Measurements from ENCODE around the gene PPA1.
"Not testable (repeated sequence)": the region's sequence is repeated elsewhere in the genome, so short reads cannot be mapped to it uniquely, and the experiment has no call there.

PPA1 gene

GRCh38 chr10:70260259-70260658, 27.0 kb upstream of the PPA1 start:
- Histone ChIP-seq H3K27me3 (ENCODE audit: insufficient read depth, low read depth, severe bottlenecking) (no peaks in the 10 kb centered on the region), H3K27ac (no peak overlapping the region), H3K9me3 (ENCODE audit: severe bottlenecking) (peaks cover 6% of the 10 kb centered on the region), H3K36me3 (no peaks in the 10 kb centered on the region), H3K4me3 (ENCODE audit: low read depth, low read length) (no peak overlapping the region)
- DNase-seq, result no peak
- TF ChIP-seq, protein P1, sequence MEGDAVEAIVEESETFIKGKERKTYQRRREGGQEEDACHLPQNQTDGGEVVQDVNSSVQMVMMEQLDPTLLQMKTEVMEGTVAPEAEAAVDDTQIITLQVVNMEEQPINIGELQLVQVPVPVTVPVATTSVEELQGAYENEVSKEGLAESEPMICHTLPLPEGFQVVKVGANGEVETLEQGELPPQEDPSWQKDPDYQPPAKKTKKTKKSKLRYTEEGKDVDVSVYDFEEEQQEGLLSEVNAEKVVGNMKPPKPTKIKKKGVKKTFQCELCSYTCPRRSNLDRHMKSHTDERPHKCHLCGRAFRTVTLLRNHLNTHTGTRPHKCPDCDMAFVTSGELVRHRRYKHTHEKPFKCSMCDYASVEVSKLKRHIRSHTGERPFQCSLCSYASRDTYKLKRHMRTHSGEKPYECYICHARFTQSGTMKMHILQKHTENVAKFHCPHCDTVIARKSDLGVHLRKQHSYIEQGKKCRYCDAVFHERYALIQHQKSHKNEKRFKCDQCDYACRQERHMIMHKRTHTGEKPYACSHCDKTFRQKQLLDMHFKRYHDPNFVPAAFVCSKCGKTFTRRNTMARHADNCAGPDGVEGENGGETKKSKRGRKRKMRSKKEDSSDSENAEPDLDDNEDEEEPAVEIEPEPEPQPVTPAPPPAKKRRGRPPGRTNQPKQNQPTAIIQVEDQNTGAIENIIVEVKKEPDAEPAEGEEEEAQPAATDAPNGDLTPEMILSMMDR (IDR thresholded peaks at IDR 0.05; ENCODE audit: low read depth, low read length), result peak; percentile 13; the same call in 1 of the 2 replicates

DNA sequence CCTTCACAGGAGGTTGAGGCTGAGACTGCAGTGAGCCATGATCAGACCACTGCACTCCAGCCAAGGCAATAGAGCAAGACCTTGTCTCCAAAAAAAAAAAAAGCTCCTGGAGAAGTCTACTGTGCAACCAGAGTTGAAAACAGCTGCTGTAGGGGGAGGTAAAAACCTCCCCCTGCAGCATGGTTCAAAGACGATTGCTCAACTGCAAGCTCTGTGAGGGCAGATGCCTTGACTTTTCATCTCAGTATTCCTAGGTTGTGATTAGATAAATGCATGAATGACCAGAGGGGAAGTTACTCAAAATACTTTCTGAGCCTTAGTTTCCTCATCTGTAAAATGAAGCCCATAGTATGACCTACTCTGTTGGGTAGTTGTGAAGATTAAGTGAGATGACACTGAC, 25.0 kb upstream of the PPA1 start:
- no peak for DNase-seq
- Histone ChIP-seq H3K9me3 (ENCODE audit: severe bottlenecking) (peaks cover 6% of the 10 kb centered on the region), H3K27ac (no peak overlapping the region), H3K27me3 (ENCODE audit: insufficient read depth, low read depth, severe bottlenecking) (no peaks in the 10 kb centered on the region), H3K36me3 (no peaks in the 10 kb centered on the region), H3K4me3 (ENCODE audit: low read depth, low read length) (no peak overlapping the region)
- TF ChIP-seq, protein P1 (IDR thresholded peaks at IDR 0.05; ENCODE audit: low read depth, low read length), result no peak

DNA sequence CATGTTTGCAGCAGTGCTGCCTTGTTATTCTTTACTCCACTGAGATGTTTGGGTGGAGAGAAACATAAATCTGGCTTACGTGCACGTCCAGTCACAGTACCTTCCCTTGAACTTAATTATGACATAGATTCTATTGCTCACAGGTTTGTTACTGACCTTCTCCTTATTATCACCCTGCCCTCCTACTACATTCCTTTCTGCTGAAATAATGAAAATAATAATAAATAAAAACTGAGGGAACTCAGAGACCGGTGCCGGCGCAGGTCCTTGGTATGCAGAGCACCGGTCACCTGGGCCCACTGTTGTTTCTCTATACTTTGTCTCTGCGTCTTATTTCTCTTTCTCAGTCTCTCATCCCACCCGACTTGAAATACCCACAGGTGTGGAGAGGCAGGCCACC, 24.6 kb upstream of the PPA1 start:
- not testable (repeated sequence) for H3K9me3 ChIP-seq (ENCODE audit: severe bottlenecking); H3K36me3 ChIP-seq; DNase-seq; H3K4me3 ChIP-seq (ENCODE audit: low read depth, low read length); H3K27me3 ChIP-seq (ENCODE audit: insufficient read depth, low read depth, severe bottlenecking); H3K27ac ChIP-seq

GRCh38 chr10:70256463-70256862, 23.2 kb upstream of the PPA1 start:
- no peaks in the 10 kb centered on the region for H3K9me3 ChIP-seq (ENCODE audit: severe bottlenecking)
- no peak for DNase-seq
- H3K27me3 ChIP-seq (ENCODE audit: insufficient read depth, low read depth, severe bottlenecking), result no peaks in the 10 kb centered on the region
- no peak overlapping the region for H3K27ac ChIP-seq
- TF ChIP-seq, protein P1 (IDR thresholded peaks at IDR 0.05; ENCODE audit: low read depth, low read length), result no peak
- no peaks in the 10 kb centered on the region for H3K36me3 ChIP-seq
- H3K4me3 ChIP-seq (ENCODE audit: low read depth, low read length), result no peak overlapping the region

DNA sequence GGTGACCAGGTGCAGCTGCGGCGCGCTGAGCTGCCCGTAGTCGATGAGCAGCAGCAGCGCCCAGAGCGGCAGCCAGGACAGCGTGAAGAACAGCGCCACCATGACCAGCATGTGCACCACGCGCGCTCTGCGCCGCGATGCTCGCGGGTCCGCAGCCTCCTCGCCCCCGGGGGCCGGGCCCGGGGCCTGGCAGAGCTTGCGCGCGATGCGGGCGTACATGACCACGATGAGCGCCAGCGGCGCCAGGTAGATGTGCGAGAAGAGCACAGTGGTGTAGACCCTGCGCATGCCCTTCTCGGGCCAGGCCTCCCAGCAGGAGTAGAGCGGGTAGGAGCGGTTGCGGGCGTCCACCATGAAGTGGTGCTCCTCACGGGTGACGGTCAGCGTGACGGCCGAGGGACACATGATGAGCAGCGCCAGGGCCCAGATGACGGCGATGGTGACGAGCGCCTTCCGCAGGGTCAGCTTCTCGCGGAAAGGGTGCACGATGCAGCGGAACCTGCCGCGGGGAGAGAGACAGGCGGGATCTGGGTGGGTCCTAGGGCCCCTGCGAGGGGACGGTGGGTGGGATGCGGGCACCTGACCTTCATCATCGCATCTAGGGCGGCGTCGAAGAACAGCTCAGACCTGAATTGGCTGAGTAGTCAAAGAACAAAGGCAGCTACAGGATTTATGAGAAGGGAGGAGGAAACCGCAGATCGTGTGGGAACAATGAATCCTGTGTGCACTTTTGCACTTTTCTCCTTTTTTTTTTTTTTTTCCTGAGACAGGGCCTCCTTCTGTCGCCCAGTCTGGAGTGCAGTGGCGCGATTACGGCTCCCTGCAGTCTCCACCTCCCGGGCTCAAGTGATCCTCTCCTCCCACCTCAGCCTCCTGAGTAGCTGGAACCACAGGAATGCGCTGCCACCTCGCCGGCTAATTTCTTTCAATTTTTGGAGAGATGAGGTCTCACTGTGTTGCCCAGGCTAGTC, 22.4 kb upstream of the PPA1 start:
- Histone ChIP-seq H3K4me3 (ENCODE audit: low read depth, low read length) (no peak overlapping the region), H3K36me3 (no peaks in the 10 kb centered on the region), H3K27me3 (ENCODE audit: insufficient read depth, low read depth, severe bottlenecking) (no peaks in the 10 kb centered on the region), H3K27ac (no peak overlapping the region), H3K9me3 (ENCODE audit: severe bottlenecking) (peaks cover under 1% of the 10 kb centered on the region)
- TF ChIP-seq, protein P1 (IDR thresholded peaks at IDR 0.05; ENCODE audit: low read depth, low read length), result no peak
- DNase-seq, result no peak

DNA sequence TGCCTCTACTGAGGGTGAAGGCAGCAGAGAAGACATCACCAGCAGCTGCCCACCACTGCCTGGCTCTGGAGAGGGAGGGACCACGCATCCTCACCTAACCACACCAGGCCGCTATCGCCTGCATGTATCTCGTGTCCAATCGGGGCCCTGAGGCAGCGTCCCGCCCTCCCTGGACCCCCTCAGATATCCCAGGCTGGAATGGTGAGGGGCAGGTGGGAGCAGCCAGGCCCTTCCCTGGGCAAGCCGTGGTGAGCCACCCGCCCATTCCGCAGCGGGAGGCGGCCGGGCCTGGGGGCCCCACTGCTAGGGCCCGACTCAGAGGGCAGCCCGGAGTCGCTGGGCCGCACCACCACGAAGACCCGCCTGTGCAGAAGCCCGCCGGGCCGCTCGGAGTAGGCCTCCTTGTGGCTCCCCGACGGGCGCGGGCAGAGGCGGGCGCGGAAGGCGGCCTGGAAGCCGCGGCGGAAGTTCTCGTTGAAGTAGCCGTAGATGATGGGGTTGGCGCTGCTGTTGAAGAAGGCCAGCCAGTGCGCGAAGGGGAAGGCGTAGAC, 21.6 kb upstream of the PPA1 start:
- DNase-seq, result no peak
- Histone ChIP-seq H3K27me3 (ENCODE audit: insufficient read depth, low read depth, severe bottlenecking) (no peaks in the 10 kb centered on the region), H3K27ac (no peak overlapping the region), H3K9me3 (ENCODE audit: severe bottlenecking) (peaks cover 8% of the 10 kb centered on the region), H3K36me3 (no peaks in the 10 kb centered on the region), H3K4me3 (ENCODE audit: low read depth, low read length) (no peak overlapping the region)
- TF ChIP-seq, protein P1 (IDR thresholded peaks at IDR 0.05; ENCODE audit: low read depth, low read length), result no peak
